Measurements from ENCODE around the gene CHID1. TPM values are rescaled to one million over a fixed set of nuclear protein-coding genes. Genes with fewer than 3 reads are reported as not detected.

CHID1 gene
- total and polyA plus RNA-seq, 2 of the 8 experiments (the other 6 are each of a cell fraction or from before 2014, with no cell fraction given) = 81.2 to 88.5 TPM

DNA sequence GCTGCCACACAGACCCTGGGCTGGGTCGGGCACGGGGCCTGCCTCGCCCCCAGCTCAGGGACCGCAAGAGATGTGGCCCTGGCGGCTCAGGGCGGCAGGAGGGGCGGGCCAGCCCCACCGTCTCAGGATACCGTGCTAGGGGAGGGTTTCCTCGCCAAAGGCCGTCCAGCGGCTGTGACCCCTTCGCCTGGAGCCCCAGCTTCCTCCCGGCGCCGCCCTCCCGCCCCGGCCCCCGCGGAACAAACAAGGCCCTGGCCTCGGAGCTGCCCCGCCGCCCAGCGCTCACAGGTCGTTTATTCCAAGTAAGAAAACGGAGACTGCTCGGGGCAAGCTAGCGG is 14.5 kb upstream of the CHID1 start (continued):
- TF ChIP-seq RAD21 (IDR thresholded peaks at IDR 0.05 in 1 of 2, conservative IDR thresholded peaks at IDR 0.05 in 1 of 2; ENCODE audit: low read depth in 2 of 2, low read length in 2 of 2) (no peak), SP1 (IDR thresholded peaks at IDR 0.05; ENCODE audit: low read depth, low read length) (no peak), ASH2L (IDR thresholded peaks at IDR 0.05; ENCODE audit: low read length) (no peak), KDM5A (IDR thresholded peaks at IDR 0.05; ENCODE audit: low read length) (no peak), PHF8 (conservative IDR thresholded peaks at IDR 0.05; ENCODE audit: low read depth, low read length) (no peak), BCL11A (IDR thresholded peaks at IDR 0.05; ENCODE audit: low read depth in 2 of 2, low read length in 2 of 2) (no peak), ATF3 (IDR thresholded peaks at IDR 0.05; ENCODE audit: insufficient read depth, low read depth, low read length) (no peak), CHD1 (IDR thresholded peaks at IDR 0.05; ENCODE audit: low read depth, low read length) (no peak), EGR1 (IDR thresholded peaks at IDR 0.05; ENCODE audit: borderline replicate concordance, low read depth, low read length) (no peak)
